Body of pancreas (tissue), 4 donors: ENCODE results near the gene NWD2.
A peak's percentile ranks its signal among the peaks of the same experiment; 100 is the strongest.

Source experiments
- CTCF ChIP-seq, 7 experiments: fragments of 450-650 bp in 4 of 7; fragments of 200-600 bp in 3 of 7; sonication (generic) in 3 of 7; IDR thresholded peaks; one replicate each; pipeline ENCODE4 v1.5.1; 2016 to 2019; ENCODE audit warnings: antibody characterized with exemption in 7 of 7
- POLR2A ChIP-seq, 3 donors: fragments of 450-650 bp; IDR thresholded peaks; one replicate each; pipeline ENCODE4 v1.6.1; 2016; ENCODE audit warnings: antibody characterized with exemption in 3 of 3, mild to moderate bottlenecking in 2 of 3

GRCh38 chr4:37452952-37453280, 208.4 kb downstream of the NWD2 start:
- TF ChIP-seq CTCF (IDR thresholded peaks at IDR 0.05) (peak; percentile 53 to 91 (median 84)), POLR2A (IDR thresholded peaks at IDR 0.05) (no peak)
